ENCODE measurements around the gene DENND1A.
A peak's percentile ranks its signal among the peaks of the same experiment; 100 is the strongest.
"Not testable (repeated sequence)": the region's sequence is repeated elsewhere in the genome, so short reads cannot be mapped to it uniquely, and the experiment has no call there.

The DENND1A gene

DNA sequence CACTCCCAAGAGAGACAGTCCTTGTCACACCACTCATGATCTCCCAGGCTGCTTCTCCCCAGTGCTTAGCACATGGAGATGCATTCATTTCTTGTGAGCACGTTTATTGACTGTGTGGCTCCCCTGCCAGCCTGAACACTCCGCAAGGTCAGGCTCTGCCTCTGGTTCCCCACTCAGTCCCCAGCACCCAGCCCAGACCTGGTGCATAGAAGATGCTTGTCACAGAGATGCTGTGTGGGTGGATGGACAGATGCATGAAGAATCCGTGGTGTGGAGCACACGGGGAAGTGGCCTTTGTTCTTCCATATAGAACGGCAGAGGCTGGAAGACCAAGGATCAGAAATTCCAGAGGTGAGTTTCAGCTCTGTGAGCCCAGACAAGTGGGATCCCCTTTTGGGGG, 587.7 kb downstream of the DENND1A start:
- no peak for DNase-seq (ENCODE audit: low read depth in 2 of 2)

DNA sequence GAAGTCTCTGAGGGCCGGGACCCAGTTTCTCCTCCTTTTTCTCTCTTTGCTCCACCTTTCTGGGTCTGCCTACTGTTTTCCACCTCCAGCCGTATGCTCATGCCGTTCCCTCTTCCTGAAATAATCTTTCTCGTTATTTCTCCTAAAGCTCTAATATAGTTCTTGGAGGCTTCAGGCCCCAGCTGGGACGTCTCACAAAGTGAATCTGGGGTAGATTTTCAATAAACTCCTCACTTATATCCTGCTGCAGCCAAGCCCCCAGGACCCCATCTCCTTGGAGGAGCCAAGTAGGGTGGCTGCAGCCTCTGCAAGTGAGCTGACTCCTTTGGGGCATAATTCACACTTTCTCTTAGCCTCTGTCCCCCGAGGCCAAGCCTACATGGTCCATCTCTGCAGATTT, 588.1 kb downstream of the DENND1A start:
- DNase-seq (ENCODE audit: low read depth in 2 of 2): no peak

DNA sequence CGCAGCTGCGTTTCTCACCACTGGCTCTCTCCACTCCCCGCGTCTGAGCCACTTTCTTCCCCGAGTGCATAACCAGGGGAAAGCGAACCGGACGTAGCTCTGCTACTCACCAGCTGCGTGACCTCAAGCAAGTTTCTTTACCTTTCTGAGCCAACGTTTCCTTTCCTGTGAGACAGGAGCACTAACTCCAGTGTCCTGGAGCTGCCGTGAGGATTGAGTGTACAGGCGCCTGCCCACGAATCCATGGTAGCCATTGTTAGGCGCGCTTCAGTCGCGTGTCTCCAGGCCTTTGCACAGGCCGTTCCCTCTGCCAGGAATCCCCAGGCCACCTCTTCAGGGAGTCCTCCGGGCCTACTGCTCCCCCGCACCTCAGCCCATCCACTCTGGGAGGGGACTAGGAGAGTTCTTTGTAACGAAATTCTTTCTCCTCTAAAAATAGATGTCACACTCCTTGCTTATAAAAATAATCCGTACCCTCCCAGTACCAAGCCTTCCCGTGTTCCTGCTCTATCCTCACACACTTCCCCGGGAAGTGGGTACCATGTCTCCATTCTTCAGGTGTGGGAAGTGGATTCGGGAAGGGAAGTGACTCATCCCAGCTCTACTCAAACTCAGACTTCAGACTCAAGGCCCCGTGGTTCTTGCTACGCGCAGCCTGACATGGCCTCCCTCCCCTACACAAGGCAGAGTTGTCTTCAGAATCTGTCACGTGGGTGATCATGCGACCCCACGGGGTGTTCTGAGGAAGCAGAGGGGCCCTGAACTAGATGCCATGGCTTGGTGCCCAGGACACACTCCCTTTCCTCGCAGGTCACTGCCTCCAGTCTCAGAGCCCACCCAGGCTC, 590.0 kb downstream of the DENND1A start:
- peak in 1 of 2 donors; percentile 23 for DNase-seq (ENCODE audit: low read depth in 2 of 2)

DNA sequence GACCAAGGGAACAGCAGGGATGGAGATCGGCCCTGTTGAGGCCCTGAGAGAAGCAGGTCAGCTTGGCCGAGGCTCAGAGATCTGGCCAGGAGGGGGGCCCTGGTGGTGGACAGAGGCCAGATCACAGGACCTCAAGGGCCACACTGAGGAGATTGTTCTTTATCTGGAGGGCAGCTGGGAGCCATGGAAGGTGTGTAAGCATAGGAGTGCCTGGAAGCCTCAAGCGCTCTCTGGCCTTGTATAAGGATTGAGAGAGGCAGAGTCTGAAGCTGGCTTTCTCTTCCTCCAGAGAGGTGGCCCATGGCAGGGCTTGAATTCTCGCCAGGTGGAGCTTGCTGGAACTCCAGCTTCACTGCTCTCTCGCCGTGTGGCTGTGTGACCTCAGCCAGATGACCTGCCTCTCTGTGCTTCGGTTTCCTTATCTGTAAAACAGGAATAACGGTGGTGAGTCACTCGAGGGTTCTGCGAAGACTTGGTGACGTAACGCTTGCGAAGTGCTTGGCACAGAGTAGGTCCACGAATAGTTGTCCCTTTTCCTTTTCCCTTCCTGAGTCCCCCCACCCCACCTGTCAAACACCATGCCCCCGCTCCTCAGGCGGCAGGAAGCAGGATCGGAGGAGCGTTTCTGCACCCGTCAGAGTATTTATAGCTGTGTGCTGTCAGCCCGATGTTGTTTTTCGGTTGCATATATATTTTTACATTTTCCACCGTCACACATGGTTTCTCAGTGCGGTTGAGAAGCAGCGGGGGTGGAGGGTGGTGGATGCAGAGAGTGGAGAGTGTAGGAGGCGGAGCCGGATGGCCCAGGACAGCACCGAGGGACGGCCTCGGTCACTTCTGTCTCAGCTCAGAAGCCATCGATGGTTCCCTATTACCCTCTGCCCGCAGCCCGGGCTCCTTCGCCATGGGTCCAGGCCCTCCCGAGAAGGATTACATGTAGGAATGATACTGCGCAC, 590.9 kb downstream of the DENND1A start:
- DNase-seq (ENCODE audit: low read depth in 2 of 2): peak; percentile 36 to 48

DNA sequence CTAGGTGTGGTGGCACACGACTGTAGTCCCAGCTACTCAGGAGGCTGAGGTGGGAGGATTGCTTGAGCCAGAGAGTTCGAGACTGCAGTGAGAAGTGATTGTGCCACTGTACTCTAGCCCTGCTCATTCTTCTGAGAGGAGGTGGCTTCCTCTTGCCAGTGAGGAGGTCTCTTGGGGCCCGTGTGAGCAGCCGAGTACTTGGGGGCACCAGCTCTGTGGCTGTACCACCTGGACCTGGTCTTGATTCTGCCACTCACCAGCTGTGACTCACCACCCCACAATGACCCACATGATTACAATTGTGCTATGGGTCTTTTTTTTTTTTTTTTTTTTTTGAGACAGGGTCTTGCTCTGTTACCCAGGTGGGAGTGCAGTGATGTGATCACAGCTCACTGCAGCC, 592.0 kb downstream of the DENND1A start:
- no peak for DNase-seq (ENCODE audit: low read depth in 2 of 2)

DNA sequence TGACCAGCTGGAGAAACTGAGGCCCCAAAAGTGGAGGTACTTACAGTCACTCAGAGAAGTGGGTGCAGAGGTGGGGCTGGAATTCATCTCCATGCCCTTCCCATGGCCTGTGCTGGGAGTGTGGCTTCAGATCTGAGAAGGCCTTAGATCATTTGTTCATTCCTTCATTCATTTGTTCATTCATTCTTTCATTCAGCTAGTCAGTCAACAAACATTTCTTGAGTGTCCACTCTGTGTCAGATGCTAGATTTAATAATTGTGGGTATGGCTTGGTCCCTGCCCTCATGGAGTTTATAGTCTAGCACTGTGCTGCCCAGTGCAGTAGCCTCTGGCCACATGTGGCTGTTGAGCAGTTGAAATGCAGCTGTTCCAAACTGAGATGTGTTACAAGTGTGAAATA, 593.0 kb downstream of the DENND1A start:
- no peak for DNase-seq (ENCODE audit: low read depth in 2 of 2)

DNA sequence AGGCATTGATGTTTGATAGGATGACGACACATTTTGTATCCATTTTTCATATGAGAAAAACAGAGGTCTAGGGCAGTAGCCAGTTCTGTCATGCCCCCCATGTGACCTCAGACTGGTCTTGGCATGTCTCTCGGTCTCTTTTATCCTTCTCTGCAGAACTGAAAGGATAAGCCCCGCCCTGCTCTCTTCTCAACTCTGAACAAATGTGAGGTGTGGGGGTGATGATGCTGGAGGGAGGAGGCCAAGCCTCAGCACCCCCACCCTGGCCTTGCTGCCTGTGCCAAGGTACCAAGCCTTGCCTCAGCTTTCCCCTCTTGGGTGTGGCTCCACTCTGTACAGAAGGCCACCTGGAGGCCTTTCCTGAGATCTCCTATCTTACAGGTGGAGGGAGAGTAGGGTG, 593.5 kb downstream of the DENND1A start:
- no peak for DNase-seq (ENCODE audit: low read depth in 2 of 2)

DNA sequence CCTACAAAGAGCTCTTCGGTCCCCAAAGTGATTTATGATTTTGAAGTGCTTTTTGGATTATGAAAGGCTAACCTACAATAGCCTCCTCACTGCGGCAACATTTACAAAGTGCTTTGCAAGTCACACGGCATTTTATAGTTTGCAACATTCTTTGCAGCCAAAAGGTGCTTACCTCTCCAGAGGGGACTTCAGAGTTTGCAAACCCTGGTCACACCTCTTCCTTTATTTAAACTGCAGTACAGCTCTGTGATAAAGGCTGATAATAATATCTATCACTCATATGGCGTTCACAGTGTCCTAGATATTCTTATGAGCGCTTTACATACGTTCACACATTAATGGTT, 594.0 kb downstream of the DENND1A start:
- DNase-seq (ENCODE audit: low read depth in 2 of 2): no peak

DNA sequence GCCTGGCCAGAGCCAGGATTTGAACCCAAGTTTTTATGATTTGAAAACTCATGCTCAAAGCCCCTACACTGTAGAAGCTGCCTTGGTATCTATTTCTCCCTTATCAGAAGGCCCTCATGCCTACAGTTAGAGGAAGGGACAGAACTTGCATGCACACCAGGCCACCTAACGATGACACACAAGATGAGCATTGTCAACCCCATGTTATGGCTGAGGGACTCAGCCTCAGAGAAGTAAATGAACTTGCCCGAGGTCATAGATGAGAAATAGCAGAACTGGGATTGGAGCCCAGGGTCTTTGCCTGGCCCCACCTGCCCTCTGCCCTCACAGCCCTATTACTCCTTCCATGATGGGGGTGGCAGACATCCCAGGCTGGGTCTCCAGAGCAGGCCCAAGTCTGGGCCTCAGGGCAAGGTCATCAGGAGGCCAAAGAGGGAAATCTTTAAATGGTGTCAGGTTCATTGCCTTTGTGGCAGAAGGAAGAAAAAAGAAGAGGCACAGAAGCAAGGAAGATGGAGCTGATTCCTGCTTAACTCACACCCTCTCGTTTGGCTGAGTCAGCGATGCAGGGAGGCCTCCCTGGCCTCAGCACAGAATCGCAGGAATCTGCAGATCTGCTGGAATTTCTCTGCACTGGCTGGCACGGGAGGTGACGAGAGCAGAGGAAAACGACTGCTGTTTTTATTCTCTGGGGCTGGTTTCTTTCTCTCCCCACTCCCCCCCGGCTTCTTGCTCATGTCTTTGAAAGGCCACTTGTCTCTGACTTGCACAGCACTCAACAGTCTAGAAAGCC, 594.5 kb downstream of the DENND1A start:
- no peak for DNase-seq (ENCODE audit: low read depth in 2 of 2)

DNA sequence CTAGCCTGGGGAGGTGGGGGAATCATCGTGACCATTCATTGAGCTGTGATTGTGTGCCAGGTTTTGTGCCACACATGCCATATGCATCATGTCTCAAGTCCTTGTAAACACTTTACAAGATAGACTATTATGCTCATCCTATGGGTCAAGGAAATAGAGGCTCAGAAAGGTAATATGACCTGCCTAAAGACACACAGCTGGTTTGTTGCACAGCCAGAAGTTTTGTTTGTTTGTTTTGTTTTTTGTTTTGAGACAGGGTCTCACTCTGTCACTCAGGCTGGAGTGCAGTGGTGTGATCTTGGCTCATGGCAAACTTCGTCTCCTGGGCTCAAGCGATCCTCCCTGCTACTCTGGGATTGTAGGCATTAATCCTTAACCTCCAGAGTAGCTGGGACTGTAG, 595.3 kb downstream of the DENND1A start:
- no peak for DNase-seq (ENCODE audit: low read depth in 2 of 2)

DNA sequence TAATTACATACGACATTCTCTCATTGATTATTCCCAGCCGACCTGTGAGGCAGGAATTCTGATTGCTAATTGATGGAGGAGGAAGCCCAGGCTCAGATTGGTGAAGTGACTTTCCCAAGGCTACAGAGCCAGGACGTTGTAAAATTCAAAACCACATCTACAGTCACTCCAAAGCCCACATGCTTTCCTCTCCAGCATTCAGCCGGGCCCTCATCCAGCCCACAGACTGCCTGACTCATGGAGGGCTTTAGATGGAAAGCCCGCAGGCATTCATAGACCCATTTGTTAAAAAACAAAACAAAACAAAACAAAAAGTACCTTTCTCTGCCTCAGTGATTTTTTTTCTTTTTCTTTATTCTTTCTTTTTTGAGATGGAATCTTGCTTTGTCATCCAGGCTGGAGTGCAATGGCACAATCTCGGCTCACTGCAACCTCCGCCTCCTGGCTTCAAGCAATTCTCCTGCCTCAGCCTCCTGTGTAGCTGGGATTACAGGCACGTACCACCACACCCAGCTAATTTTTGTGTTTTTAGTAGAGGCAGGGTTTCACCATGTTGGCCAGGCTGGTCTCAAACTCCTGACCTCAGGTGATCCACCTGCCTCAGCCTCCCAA, 596.8 kb downstream of the DENND1A start:
- DNase-seq (ENCODE audit: low read depth in 2 of 2): not testable (repeated sequence)

DNA sequence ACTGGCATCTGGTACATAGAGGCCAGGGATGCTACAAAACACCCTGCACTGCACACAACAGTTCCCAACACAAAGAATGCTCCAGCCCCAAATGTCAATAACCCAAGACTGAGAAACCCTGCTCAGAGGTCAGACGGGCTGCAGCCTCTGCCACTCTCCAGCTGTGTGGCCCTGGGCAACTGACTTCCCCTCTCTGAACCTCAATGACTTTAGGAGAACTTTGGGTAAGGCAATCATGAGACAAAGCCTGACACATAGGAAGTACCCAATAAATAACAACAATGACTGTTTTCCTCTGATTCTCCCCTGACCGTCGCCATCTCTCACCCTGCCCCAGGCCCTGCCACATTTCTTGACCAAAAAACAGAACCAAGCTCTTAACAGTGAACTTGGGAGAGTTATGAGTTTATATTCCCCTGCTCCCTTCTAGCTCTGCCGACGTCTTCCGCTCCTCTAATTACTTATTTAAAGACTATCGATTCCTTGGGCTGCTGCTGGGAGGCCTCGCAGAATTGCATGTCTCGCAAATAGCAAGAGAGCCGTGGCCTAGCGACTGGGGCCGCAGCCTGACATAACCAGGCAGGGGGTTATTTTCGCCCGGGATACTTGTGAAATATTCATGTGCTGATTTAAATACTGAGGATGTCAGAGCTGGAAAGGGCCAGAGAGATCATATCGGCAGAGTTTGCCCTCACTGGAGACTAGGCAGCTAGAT, 598.4 kb downstream of the DENND1A start:
- DNase-seq (ENCODE audit: low read depth in 2 of 2): no peak

All from stimulated activated CD8-positive, alpha-beta memory T cell treated with anti-CD3 and anti-CD28 coated beads, Interleukin-15, amount 100 ng/mL, for 4 hours (primary cell).